ENCODE data around the gene EFCAB11. TPM values are rescaled to one million over a fixed set of nuclear protein-coding genes. Genes with fewer than 3 reads are reported as not detected.

Gene EFCAB11
- total RNA-seq, 1 donor from 2014 or later, result 7.7 TPM

DNA sequence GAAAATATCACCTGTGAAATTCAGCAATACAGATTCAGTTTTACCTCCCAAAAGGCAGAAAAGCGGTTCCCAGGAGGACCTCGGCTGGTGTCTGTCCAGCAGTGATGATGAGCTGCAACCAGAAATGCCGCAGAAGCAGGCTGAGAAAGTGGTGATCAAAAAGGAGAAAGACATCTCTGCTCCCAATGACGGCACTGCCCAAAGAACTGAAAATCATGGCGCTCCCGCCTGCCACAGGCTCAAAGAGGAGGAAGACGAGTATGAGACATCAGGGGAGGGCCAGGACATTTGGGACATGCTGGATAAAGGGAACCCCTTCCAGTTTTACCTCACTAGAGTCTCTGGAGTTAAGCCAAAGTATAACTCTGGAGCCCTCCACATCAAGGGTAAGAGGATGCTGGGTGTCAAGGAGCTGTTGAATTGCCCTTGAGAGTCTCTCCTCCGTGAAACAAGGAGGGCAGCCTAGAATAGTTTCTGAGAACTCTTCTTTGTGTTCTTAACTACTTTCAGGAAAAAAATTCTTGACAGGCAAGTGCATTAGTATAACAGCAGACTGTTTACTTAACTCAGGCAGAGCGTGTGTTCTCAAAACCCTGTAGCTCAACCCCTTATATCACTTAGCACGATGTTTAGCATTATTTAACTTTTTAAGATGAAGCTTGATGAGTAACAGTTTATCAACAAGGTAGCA, 8.9 kb upstream of the EFCAB11 start:
- no peak for DNase-seq (ENCODE audit: low spot score)
- no peak overlapping the region for H3K27ac Mint-ChIP-seq (ENCODE audit: unreplicated experiment)
- no peak overlapping the region for H3K4me3 Mint-ChIP-seq (ENCODE audit: unreplicated experiment)
- no peaks in the 10 kb centered on the region for H3K9me3 Mint-ChIP-seq (ENCODE audit: low read depth)
- H3K36me3 Mint-ChIP-seq (ENCODE audit: low read depth), result peaks cover 11% of the 10 kb centered on the region
- no peaks in the 10 kb centered on the region for H3K4me1 Mint-ChIP-seq (ENCODE audit: low read depth)
- TF ChIP-seq, protein P1, sequence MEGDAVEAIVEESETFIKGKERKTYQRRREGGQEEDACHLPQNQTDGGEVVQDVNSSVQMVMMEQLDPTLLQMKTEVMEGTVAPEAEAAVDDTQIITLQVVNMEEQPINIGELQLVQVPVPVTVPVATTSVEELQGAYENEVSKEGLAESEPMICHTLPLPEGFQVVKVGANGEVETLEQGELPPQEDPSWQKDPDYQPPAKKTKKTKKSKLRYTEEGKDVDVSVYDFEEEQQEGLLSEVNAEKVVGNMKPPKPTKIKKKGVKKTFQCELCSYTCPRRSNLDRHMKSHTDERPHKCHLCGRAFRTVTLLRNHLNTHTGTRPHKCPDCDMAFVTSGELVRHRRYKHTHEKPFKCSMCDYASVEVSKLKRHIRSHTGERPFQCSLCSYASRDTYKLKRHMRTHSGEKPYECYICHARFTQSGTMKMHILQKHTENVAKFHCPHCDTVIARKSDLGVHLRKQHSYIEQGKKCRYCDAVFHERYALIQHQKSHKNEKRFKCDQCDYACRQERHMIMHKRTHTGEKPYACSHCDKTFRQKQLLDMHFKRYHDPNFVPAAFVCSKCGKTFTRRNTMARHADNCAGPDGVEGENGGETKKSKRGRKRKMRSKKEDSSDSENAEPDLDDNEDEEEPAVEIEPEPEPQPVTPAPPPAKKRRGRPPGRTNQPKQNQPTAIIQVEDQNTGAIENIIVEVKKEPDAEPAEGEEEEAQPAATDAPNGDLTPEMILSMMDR (IDR thresholded peaks at IDR 0.05), result no peak
- H3K27me3 Mint-ChIP-seq (ENCODE audit: low read depth), result no peaks in the 10 kb centered on the region

DNA sequence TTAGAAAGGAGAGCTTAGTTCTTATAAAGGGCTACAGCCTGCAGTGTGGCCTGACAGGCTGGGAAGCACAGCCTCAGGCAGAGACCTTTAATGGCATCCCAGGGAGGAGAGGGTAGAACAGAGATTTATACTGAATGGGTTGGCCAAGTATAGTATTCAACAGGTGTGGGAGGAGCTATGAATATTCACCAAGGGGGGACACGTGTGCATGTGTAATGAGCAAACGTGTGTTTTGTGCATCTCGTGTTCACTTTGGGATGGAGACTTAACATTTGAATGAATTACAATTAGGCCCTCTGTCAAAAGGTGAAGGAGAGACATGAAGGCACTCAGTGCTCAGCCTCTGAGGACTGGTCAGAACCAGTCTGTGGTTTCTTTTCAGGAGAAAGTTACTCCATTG, 6.4 kb upstream of the EFCAB11 start:
- H3K36me3 Mint-ChIP-seq (ENCODE audit: low read depth), result peaks cover 11% of the 10 kb centered on the region
- DNase-seq (ENCODE audit: low spot score), result no peak
- no peaks in the 10 kb centered on the region for H3K9me3 Mint-ChIP-seq (ENCODE audit: low read depth)
- H3K27ac Mint-ChIP-seq (ENCODE audit: unreplicated experiment), result no peak overlapping the region
- H3K4me3 Mint-ChIP-seq (ENCODE audit: unreplicated experiment), result no peak overlapping the region
- TF ChIP-seq, protein P1 (IDR thresholded peaks at IDR 0.05), result no peak
- no peaks in the 10 kb centered on the region for H3K27me3 Mint-ChIP-seq (ENCODE audit: low read depth)
- peaks cover 14% of the 10 kb centered on the region for H3K4me1 Mint-ChIP-seq (ENCODE audit: low read depth)

DNA sequence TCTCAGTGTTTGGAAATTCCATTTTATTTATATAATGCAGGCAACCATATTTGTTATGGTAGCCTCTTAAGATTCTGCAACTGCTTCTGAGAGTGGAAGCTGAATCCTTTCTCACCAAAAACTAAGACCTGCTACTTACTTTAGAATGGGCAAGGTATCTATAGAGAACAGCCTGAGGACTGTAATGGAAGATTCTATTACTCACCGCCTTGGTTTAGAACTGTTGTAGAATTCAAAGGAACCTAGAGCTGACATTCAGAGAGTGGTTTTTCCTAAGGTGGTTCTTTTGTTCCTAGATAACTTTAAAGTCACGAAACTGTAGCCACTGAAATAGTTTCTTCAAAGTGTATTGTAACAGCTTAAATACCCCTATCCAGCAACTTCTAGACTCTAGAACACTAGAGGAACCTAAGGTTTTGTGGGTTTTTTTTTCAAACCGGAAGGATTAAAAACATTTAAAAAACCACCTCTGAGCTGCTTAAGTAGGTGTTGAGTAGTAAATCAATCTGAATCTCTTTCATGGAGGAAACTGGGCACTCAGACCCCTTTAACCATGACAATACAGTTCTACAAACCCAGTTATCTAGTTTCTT, 5.4 kb upstream of the EFCAB11 start:
- Mint-ChIP-seq H3K4me1 (ENCODE audit: low read depth) (peaks cover 19% of the 10 kb centered on the region), H3K27ac (ENCODE audit: unreplicated experiment) (no peak overlapping the region), H3K9me3 (ENCODE audit: low read depth) (no peaks in the 10 kb centered on the region), H3K36me3 (ENCODE audit: low read depth) (peaks cover 9% of the 10 kb centered on the region), H3K4me3 (ENCODE audit: unreplicated experiment) (no peak overlapping the region), H3K27me3 (ENCODE audit: low read depth) (no peaks in the 10 kb centered on the region)
- TF ChIP-seq, protein P1 (IDR thresholded peaks at IDR 0.05), result no peak
- DNase-seq (ENCODE audit: low spot score), result no peak

DNA sequence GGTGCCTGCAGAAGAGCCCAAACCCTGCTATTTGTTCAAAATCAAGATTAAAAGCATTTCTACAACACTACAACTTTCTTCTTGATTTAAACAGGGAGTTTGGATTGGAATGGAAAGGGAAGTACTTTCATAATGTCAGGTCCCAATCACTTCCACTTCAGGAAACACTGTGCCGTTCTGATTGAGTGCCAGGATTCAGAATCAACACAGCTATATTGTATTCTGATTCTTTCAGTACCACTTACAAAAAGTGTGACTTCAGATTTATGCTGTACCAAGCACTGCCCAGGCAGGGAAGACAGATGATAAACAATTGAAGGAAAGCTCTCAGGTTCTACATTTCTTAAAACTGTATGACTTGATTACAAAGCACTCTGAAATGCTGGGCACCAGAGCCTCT, 4.4 kb upstream of the EFCAB11 start:
- TF ChIP-seq, protein P1 (IDR thresholded peaks at IDR 0.05), result no peak
- peaks cover 5% of the 10 kb centered on the region for H3K36me3 Mint-ChIP-seq (ENCODE audit: low read depth)
- H3K4me1 Mint-ChIP-seq (ENCODE audit: low read depth), result peaks cover 24% of the 10 kb centered on the region
- no peak for DNase-seq (ENCODE audit: low spot score)
- no peak overlapping the region for H3K4me3 Mint-ChIP-seq (ENCODE audit: unreplicated experiment)
- no peaks in the 10 kb centered on the region for H3K9me3 Mint-ChIP-seq (ENCODE audit: low read depth)
- no peak overlapping the region for H3K27ac Mint-ChIP-seq (ENCODE audit: unreplicated experiment)
- H3K27me3 Mint-ChIP-seq (ENCODE audit: low read depth), result no peaks in the 10 kb centered on the region

DNA sequence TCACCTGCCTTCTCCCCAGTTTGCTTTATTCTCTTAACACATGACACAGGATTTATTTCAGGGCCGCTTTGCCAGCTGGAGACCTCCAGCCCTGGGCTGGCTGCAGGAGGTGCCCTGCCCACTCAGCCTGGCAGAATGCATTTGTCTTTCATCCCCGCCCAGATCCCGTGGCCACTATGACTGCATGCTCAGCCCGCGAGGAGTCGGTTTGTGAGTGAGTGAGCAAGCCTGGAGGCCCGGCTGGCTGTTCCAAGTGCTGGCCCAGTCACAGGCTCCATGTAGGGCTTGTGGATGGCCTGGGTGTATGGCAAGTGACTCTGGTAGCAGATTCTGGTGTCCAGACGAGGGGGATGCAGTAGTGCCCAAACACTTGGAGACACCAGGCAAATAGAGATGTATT, 3.3 kb upstream of the EFCAB11 start:
- Mint-ChIP-seq H3K27me3 (ENCODE audit: low read depth) (no peaks in the 10 kb centered on the region), H3K4me1 (ENCODE audit: low read depth) (peaks cover 30% of the 10 kb centered on the region), H3K9me3 (ENCODE audit: low read depth) (no peaks in the 10 kb centered on the region), H3K27ac (ENCODE audit: unreplicated experiment) (no peak overlapping the region), H3K36me3 (ENCODE audit: low read depth) (peaks cover 2% of the 10 kb centered on the region), H3K4me3 (ENCODE audit: unreplicated experiment) (no peak overlapping the region)
- no peak for DNase-seq (ENCODE audit: low spot score)
- TF ChIP-seq, protein P1 (IDR thresholded peaks at IDR 0.05), result no peak

Measured in chondrocyte (in vitro differentiated cells).